Germinal center (tissue), 1 donor: ENCODE data around the gene CCDC27.

Source experiments
- DNase-seq: peaks from one replicate; pipeline ENCODE4 v3.0.0; 2012; ENCODE audit warnings: mixed read lengths, low spot score

The CCDC27 gene

GRCh38 chr1:3759796-3760195 is 7.5 kb downstream of the CCDC27 start:
- DNase-seq: no peak

- DNase-seq: no peak
Measured at GRCh38 chr1:3761296-3762010, 9.2 kb downstream of the CCDC27 start.

GRCh38 chr1:3762151-3762872 is 10.1 kb downstream of the CCDC27 start:
- DNase-seq: no peak

GRCh38 chr1:3762873-3763228 is 10.6 kb downstream of the CCDC27 start:
- no peak for DNase-seq

GRCh38 chr1:3763351-3764125 is 11.3 kb downstream of the CCDC27 start:
- DNase-seq: no peak

GRCh38 chr1:3767328-3767925 is 15.2 kb downstream of the CCDC27 start:
- no peak for DNase-seq

GRCh38 chr1:3768811-3769390 is 16.7 kb downstream of the CCDC27 start:
- no peak for DNase-seq

GRCh38 chr1:3770047-3770765 is 18.0 kb downstream of the CCDC27 start:
- no peak for DNase-seq

GRCh38 chr1:3771108-3772026 is 19.1 kb downstream of the CCDC27 start:
- no peak for DNase-seq

- peak; percentile 99 for DNase-seq
Measured at GRCh38 chr1:3772027-3772714, 19.9 kb downstream of the CCDC27 start.

- DNase-seq: no peak
Measured at GRCh38 chr1:3772715-3773571, 20.7 kb downstream of the CCDC27 start, which contains the start of gene SMIM1. Gene SMIM1, plus strand, starts transcription at chr1:3772749. Its CDS starts 2,625 bp downstream, at chr1:3775374.

- no peak for DNase-seq
Measured at GRCh38 chr1:3773572-3774275, 21.5 kb downstream of the CCDC27 start.

- no peak for DNase-seq
Measured at GRCh38 chr1:3774276-3774945, 22.2 kb downstream of the CCDC27 start.

GRCh38 chr1:3774946-3775489 is 22.8 kb downstream of the CCDC27 start:
- DNase-seq: no peak

GRCh38 chr1:3775490-3776230 is 23.4 kb downstream of the CCDC27 start:
- peak; percentile 84 for DNase-seq

GRCh38 chr1:3776231-3776961 is 24.1 kb downstream of the CCDC27 start:
- DNase-seq: no peak
